Transverse colon (tissue), 4 donors: Measurements from ENCODE around the gene SDK2. TPM values are rescaled to one million over a fixed set of nuclear protein-coding genes. Genes with fewer than 3 reads are reported as not detected.

ENCODE experiments used
- DNase-seq: peaks from one replicate; pipeline ENCODE4 v3.0.0-alpha.2; 2019
- H3K27ac ChIP-seq, 4 donors: fragments of 200-600 bp; sonication (generic); 2 replicates each; pipeline ENCODE4 v1.5.1; 2016 to 2018; ENCODE audit warnings: inconsistent platforms in 4 of 4
- H3K27me3 ChIP-seq: fragments of 200-600 bp; sonication (generic); 2 replicates; pipeline ENCODE4 v1.5.1; 2017; ENCODE audit warnings: inconsistent platforms
- H3K36me3 ChIP-seq, 4 donors: fragments of 200-600 bp; sonication (generic); 2 replicates each; pipeline ENCODE4 v1.5.1; 2017 to 2019; ENCODE audit warnings: inconsistent platforms in 4 of 4
- H3K4me1 ChIP-seq, 4 donors: fragments of 200-600 bp; sonication (generic); 2 replicates each; pipeline ENCODE4 v1.5.1; 2017 to 2020; ENCODE audit warnings: inconsistent platforms in 4 of 4
- H3K4me3 ChIP-seq, 4 donors: fragments of 200-600 bp; sonication (generic); 1 replicate in 1 of 4; 2 replicates in 3 of 4; pipeline versions ENCODE4 v1.5.1 to v1.6.1; 2017 to 2019; ENCODE audit warnings: inconsistent platforms in 4 of 4
- H3K9me3 ChIP-seq, 2 donors: fragments of 200-600 bp; sonication (generic); 2 replicates each; pipeline ENCODE4 v1.5.1; 2017 to 2019; ENCODE audit warnings: inconsistent platforms in 2 of 2
- CTCF ChIP-seq, 5 experiments: fragments of 200-600 bp in 3 of 5; fragments of 450-650 bp in 2 of 5; sonication (generic) in 3 of 5; IDR thresholded peaks; 1 replicate in 2 of 5; 2 replicates in 3 of 5; pipeline ENCODE4 v1.5.1; 2016 to 2017; ENCODE audit warnings: antibody characterized with exemption in 5 of 5, inconsistent platforms in 3 of 5, mild to moderate bottlenecking in 2 of 5, moderate library complexity in 1 of 5
- EP300 ChIP-seq: sonication (generic); formaldehyde crosslinking; IDR thresholded peaks from one replicate; pipeline ENCODE4 v1.6.1; 2017; ENCODE audit warnings: antibody characterized with exemption, low read depth
- POLR2A ChIP-seq: fragments of 450-650 bp; IDR thresholded peaks from one replicate; pipeline ENCODE4 v1.6.1; 2016; ENCODE audit warnings: antibody characterized with exemption, mild to moderate bottlenecking, moderate library complexity
- POLR2AphosphoS5 ChIP-seq, 3 donors: sonication (generic); formaldehyde crosslinking; IDR thresholded peaks; one replicate each; pipeline ENCODE4 v1.6.1; 2016; ENCODE audit warnings: antibody characterized with exemption in 3 of 3
- WGBS, 2 donors: methylation state at CpG; one replicate each; pipeline ENCODE4 v1.1.5; 2018; ENCODE audit warnings: low coverage in 1 of 2; 5-methylcytosine and 5-hydroxymethylcytosine counted together
- in situ Hi-C, 4 donors: fragments of 200-750 bp; cut with MboI; loops; one replicate each; pipeline versions ENCODE4 v1.15.0 to v1.15.1; 2017; ENCODE audit warnings: low sequenced_read_pairs in 3 of 4, low pct_ligation_motif_present in 1 of 4, low pct_unique_long_range_greater_than_20kb in 1 of 4
- intact Hi-C: fragments of 100-400 bp; cut with DNase I; formaldehyde crosslinking; loops from one replicate; pipeline ENCODE4 v1.15.1; 2023; ENCODE audit warnings: low total_unique reads
- total RNA-seq, 4 donors: library from RNA; depleted of rRNA; stranded (reverse); fragments of >200 nt; gene quantifications; one replicate each; pipeline ENCODE4 v1.1.0, GENCODE V29; 2016

The SDK2 gene
- total RNA-seq, 4 donors from 2014 or later = 2.6 to 9.8 (median 3.4) TPM

GRCh38 chr17:73497721-73498120 is 146.5 kb downstream of the SDK2 start:
- H3K9me3 ChIP-seq = no peaks in the 10 kb centered on the region
- no peak overlapping the region for H3K4me3 ChIP-seq
- intact Hi-C loops = no loop called here
- no peak overlapping the region for H3K27ac ChIP-seq
- WGBS, 2 donors = 50 to 79% methylated on average over 2 to 7 of the region's 7 CpGs
- no peaks in the 10 kb centered on the region for H3K36me3 ChIP-seq
- TF ChIP-seq EP300 (no peak), CTCF (IDR thresholded peaks at IDR 0.05) (no peak), POLR2A (no peak), POLR2AphosphoS5 (IDR thresholded peaks at IDR 0.05) (no peak)
- H3K27me3 ChIP-seq = no peaks in the 10 kb centered on the region
- DNase-seq = no peak
- H3K4me1 ChIP-seq = no peaks in the 10 kb centered on the region
- in situ Hi-C loops = no loop called here

GRCh38 chr17:73496232-73496631 is 148.0 kb downstream of the SDK2 start:
- TF ChIP-seq POLR2AphosphoS5 (IDR thresholded peaks at IDR 0.05) (no peak), CTCF (IDR thresholded peaks at IDR 0.05) (no peak), POLR2A (no peak)
- H3K36me3 ChIP-seq = no peaks in the 10 kb centered on the region
- no peaks in the 10 kb centered on the region for H3K27me3 ChIP-seq
- 83 to 91% methylated on average over 10 to 13 of the region's 13 CpGs for WGBS, 2 donors
- H3K9me3 ChIP-seq = no peaks in the 10 kb centered on the region
- H3K4me1 ChIP-seq = no peaks in the 10 kb centered on the region
- DNase-seq = no peak
- in situ Hi-C loops = no loop called here
- intact Hi-C loops = no loop called here
- H3K4me3 ChIP-seq = no peak overlapping the region
- no peak overlapping the region for H3K27ac ChIP-seq

GRCh38 chr17:73495641-73496040 is 148.6 kb downstream of the SDK2 start:
- DNase-seq = no peak
- H3K27ac ChIP-seq = no peak overlapping the region
- no peaks in the 10 kb centered on the region for H3K36me3 ChIP-seq
- H3K9me3 ChIP-seq = no peaks in the 10 kb centered on the region
- no peak overlapping the region for H3K4me3 ChIP-seq
- no peaks in the 10 kb centered on the region for H3K4me1 ChIP-seq
- TF ChIP-seq POLR2AphosphoS5 (IDR thresholded peaks at IDR 0.05) (no peak), POLR2A (no peak), CTCF (IDR thresholded peaks at IDR 0.05) (no peak), EP300 (no peak)
- 68 to 83% methylated on average over 1 to 6 of the region's 6 CpGs for WGBS, 2 donors
- in situ Hi-C loops = no loop called here
- H3K27me3 ChIP-seq = no peaks in the 10 kb centered on the region
- intact Hi-C loops = no loop called here

- Histone ChIP-seq H3K36me3 (no peaks in the 10 kb centered on the region), H3K4me3 (no peak overlapping the region), H3K9me3 (no peaks in the 10 kb centered on the region), H3K4me1 (no peaks in the 10 kb centered on the region), H3K27me3 (no peaks in the 10 kb centered on the region), H3K27ac (no peak overlapping the region)
- DNase-seq = no peak
- TF ChIP-seq POLR2AphosphoS5 (IDR thresholded peaks at IDR 0.05) (no peak), POLR2A (no peak), CTCF (IDR thresholded peaks at IDR 0.05) (no peak), EP300 (no peak)
- intact Hi-C loops (no loop called here), in situ Hi-C loops (no loop called here)
- 83% methylated on average over 5 of the region's 5 CpGs; no CpG with 5 or more reads in 1 of the 2 donors for WGBS, 2 donors
Observed at GRCh38 chr17:73494950-73495349, 149.3 kb downstream of the SDK2 start.
